ENCODE measurements around the gene MIEF1. TPM values are rescaled to one million over a fixed set of nuclear protein-coding genes. Genes with fewer than 3 reads are reported as not detected.

Gene MIEF1
- total and polyA plus RNA-seq, 2 experiments from 2014 or later, result 13.2 to 40.1 TPM

DNA sequence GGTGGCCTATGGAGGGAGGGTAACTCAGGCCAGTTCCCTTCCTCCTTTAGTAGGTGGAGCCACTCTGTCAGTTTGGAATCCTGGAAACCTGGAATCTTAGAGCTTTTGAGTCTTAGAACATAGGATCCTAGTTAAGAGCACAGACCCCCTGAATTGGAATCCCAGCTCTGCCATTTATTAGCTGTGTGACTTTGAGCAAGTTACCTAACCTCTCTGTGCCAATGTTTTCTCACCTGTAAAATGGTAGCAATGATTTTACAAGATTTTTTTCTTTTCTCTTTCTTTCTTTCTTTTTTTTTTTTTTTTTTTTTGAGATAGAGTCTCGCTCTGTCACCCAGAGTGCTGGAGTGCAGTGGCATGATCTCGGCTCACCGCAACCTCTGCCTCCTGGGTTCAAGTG, 51.3 kb downstream of the MIEF1 start (continued):
- TF ChIP-seq, protein P1, sequence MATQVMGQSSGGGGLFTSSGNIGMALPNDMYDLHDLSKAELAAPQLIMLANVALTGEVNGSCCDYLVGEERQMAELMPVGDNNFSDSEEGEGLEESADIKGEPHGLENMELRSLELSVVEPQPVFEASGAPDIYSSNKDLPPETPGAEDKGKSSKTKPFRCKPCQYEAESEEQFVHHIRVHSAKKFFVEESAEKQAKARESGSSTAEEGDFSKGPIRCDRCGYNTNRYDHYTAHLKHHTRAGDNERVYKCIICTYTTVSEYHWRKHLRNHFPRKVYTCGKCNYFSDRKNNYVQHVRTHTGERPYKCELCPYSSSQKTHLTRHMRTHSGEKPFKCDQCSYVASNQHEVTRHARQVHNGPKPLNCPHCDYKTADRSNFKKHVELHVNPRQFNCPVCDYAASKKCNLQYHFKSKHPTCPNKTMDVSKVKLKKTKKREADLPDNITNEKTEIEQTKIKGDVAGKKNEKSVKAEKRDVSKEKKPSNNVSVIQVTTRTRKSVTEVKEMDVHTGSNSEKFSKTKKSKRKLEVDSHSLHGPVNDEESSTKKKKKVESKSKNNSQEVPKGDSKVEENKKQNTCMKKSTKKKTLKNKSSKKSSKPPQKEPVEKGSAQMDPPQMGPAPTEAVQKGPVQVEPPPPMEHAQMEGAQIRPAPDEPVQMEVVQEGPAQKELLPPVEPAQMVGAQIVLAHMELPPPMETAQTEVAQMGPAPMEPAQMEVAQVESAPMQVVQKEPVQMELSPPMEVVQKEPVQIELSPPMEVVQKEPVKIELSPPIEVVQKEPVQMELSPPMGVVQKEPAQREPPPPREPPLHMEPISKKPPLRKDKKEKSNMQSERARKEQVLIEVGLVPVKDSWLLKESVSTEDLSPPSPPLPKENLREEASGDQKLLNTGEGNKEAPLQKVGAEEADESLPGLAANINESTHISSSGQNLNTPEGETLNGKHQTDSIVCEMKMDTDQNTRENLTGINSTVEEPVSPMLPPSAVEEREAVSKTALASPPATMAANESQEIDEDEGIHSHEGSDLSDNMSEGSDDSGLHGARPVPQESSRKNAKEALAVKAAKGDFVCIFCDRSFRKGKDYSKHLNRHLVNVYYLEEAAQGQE (IDR thresholded peaks at IDR 0.05; ENCODE audit: unreplicated experiment), result no peak
- TF ChIP-seq ZNF331 (CRISPR knock-in tag; IDR thresholded peaks at IDR 0.05; ENCODE audit: low read depth) (no peak), STAT1 (IDR thresholded peaks at IDR 0.05; ENCODE audit: unreplicated experiment) (no peak)
- TF ChIP-seq, protein P2, sequence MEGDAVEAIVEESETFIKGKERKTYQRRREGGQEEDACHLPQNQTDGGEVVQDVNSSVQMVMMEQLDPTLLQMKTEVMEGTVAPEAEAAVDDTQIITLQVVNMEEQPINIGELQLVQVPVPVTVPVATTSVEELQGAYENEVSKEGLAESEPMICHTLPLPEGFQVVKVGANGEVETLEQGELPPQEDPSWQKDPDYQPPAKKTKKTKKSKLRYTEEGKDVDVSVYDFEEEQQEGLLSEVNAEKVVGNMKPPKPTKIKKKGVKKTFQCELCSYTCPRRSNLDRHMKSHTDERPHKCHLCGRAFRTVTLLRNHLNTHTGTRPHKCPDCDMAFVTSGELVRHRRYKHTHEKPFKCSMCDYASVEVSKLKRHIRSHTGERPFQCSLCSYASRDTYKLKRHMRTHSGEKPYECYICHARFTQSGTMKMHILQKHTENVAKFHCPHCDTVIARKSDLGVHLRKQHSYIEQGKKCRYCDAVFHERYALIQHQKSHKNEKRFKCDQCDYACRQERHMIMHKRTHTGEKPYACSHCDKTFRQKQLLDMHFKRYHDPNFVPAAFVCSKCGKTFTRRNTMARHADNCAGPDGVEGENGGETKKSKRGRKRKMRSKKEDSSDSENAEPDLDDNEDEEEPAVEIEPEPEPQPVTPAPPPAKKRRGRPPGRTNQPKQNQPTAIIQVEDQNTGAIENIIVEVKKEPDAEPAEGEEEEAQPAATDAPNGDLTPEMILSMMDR (conservative IDR thresholded peaks at IDR 0.05; ENCODE audit: low read depth in 2 of 2), result no peak

DNA sequence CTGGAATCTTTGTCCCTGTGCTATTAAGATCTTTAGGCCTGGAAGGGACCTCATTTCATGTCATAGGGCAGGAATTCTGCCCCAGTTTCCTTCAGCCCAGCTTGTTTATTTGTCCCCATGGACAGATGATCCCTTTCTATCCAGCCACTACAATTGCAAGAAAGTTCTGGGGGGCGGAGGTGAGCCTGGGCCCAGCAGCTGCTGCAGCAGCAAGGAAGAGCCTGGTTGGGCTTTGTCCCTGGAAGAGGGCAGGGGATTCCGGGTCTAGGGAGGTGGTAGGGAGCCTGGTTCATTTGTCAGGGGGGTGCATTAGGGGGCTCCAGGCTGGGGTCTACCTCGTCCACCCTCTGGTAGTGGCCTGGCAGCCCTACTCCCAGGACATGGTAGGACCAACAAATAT, 52.1 kb downstream of the MIEF1 start:
- Mint-ChIP-seq H3K9me3 (no peaks in the 10 kb centered on the region), H3K27ac (no peak overlapping the region), H3K27me3 (ENCODE audit: insufficient read depth, low read depth, poor library complexity) (peaks cover 45% of the 10 kb centered on the region), H3K36me3 (ENCODE audit: low read depth) (no peaks in the 10 kb centered on the region), H3K4me3 (no peak overlapping the region), H3K4me1 (peaks cover 21% of the 10 kb centered on the region)
- Histone ChIP-seq H3K4me2 (no peak overlapping the region), H3K36me3 (ENCODE audit: insufficient read depth) (no peaks in the 10 kb centered on the region), H3K27me3 (ENCODE audit: insufficient read depth) (peaks cover 41% of the 10 kb centered on the region), H3K4me3 (no peak overlapping the region), H3K9me2 (ENCODE audit: insufficient read depth) (no peaks in the 10 kb centered on the region), H3K4me1 (ENCODE audit: insufficient read depth) (no peaks in the 10 kb centered on the region; the same call in 1 of the 2 replicates), H3K27ac (ENCODE audit: low read depth) (no peak overlapping the region), H3F3A (replicated peaks; ENCODE audit: low read depth) (0 out of 2 replicates have a peak, but pooled peaks cover 3% of the 10 kb centered on the region), H4K20me1 (replicated peaks; ENCODE audit: insufficient read depth) (peaks cover 11% of the 10 kb centered on the region; the same call in 1 of the 2 replicates), H2AFZ (no peak overlapping the region), H3K79me2 (replicated peaks; ENCODE audit: insufficient read depth) (no peaks in the 10 kb centered on the region)
- DNase-seq (ENCODE audit: low spot score) (no peak), ATAC-seq (no peak)
- TF ChIP-seq JUNB (IDR thresholded peaks at IDR 0.05; ENCODE audit: unreplicated experiment) (no peak), EZH2 (IDR thresholded peaks at IDR 0.05; ENCODE audit: low read depth, unreplicated experiment) (no peak), ZNF114 (CRISPR knock-in tag; IDR thresholded peaks at IDR 0.05) (no peak)
- TF ChIP-seq, protein P3, sequence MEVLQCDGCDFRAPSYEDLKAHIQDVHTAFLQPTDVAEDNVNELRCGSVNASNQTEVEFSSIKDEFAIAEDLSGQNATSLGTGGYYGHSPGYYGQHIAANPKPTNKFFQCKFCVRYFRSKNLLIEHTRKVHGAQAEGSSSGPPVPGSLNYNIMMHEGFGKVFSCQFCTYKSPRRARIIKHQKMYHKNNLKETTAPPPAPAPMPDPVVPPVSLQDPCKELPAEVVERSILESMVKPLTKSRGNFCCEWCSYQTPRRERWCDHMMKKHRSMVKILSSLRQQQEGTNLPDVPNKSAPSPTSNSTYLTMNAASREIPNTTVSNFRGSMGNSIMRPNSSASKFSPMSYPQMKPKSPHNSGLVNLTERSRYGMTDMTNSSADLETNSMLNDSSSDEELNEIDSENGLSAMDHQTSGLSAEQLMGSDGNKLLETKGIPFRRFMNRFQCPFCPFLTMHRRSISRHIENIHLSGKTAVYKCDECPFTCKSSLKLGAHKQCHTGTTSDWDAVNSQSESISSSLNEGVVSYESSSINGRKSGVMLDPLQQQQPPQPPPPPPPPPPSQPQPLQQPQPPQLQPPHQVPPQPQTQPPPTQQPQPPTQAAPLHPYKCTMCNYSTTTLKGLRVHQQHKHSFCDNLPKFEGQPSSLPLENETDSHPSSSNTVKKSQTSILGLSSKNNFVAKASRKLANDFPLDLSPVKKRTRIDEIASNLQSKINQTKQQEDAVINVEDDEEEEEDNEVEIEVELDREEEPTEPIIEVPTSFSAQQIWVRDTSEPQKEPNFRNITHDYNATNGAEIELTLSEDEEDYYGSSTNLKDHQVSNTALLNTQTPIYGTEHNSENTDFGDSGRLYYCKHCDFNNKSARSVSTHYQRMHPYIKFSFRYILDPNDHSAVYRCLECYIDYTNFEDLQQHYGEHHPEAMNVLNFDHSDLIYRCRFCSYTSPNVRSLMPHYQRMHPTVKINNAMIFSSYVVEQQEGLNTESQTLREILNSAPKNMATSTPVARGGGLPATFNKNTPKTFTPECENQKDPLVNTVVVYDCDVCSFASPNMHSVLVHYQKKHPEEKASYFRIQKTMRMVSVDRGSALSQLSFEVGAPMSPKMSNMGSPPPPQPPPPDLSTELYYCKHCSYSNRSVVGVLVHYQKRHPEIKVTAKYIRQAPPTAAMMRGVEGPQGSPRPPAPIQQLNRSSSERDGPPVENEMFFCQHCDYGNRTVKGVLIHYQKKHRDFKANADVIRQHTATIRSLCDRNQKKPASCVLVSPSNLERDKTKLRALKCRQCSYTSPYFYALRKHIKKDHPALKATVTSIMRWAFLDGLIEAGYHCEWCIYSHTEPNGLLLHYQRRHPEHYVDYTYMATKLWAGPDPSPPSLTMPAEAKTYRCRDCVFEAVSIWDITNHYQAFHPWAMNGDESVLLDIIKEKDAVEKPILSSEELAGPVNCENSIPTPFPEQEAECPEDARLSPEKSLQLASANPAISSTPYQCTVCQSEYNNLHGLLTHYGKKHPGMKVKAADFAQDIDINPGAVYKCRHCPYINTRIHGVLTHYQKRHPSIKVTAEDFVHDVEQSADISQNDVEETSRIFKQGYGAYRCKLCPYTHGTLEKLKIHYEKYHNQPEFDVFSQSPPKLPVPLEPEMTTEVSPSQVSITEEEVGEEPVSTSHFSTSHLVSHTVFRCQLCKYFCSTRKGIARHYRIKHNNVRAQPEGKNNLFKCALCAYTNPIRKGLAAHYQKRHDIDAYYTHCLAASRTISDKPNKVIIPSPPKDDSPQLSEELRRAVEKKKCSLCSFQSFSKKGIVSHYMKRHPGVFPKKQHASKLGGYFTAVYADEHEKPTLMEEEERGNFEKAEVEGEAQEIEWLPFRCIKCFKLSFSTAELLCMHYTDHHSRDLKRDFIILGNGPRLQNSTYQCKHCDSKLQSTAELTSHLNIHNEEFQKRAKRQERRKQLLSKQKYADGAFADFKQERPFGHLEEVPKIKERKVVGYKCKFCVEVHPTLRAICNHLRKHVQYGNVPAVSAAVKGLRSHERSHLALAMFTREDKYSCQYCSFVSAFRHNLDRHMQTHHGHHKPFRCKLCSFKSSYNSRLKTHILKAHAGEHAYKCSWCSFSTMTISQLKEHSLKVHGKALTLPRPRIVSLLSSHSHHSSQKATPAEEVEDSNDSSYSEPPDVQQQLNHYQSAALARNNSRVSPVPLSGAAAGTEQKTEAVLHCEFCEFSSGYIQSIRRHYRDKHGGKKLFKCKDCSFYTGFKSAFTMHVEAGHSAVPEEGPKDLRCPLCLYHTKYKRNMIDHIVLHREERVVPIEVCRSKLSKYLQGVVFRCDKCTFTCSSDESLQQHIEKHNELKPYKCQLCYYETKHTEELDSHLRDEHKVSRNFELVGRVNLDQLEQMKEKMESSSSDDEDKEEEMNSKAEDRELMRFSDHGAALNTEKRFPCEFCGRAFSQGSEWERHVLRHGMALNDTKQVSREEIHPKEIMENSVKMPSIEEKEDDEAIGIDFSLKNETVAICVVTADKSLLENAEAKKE (CRISPR knock-in tag; IDR thresholded peaks at IDR 0.05), result no peak

Data from GM23338 (cell line).